IPS-20b (cell line): ENCODE measurements around the gene ZNHIT1.
A peak's percentile ranks its signal among the peaks of the same experiment; 100 is the strongest.

Experiments used
- H3K27ac ChIP-seq: one replicate; pipeline ENCODE4 v1.5.1; 2013; ENCODE audit warnings: low read length
- H3K27me3 ChIP-seq: 2 replicates; pipeline ENCODE4 v1.6.1; 2013; ENCODE audit warnings: mild to moderate bottlenecking, low read length, inconsistent platforms; ENCODE audit not compliant: insufficient read depth
- H3K36me3 ChIP-seq: 2 replicates; pipeline ENCODE4 v1.6.1; 2013; ENCODE audit warnings: low read depth, mild to moderate bottlenecking, inconsistent platforms, low read length, moderate library complexity; ENCODE audit not compliant: insufficient read depth
- H3K4me1 ChIP-seq: 2 replicates; pipeline ENCODE4 v1.6.1; 2013; ENCODE audit warnings: mild to moderate bottlenecking, control low read depth, inconsistent platforms, low read length, moderate library complexity; ENCODE audit not compliant: insufficient read depth
- H3K4me3 ChIP-seq: 2 replicates; pipeline ENCODE4 v1.5.1; 2013; ENCODE audit warnings: mild to moderate bottlenecking, low read length, inconsistent platforms
- H3K9ac ChIP-seq: 2 replicates; pipeline ENCODE4 v1.6.1; 2013; ENCODE audit warnings: low read depth, mild to moderate bottlenecking, inconsistent platforms, low read length, moderate library complexity
- H3K9me3 ChIP-seq: 2 replicates; pipeline ENCODE4 v1.6.1; 2013; ENCODE audit warnings: mild to moderate bottlenecking, low read depth, low read length, inconsistent platforms; ENCODE audit not compliant: insufficient read depth

The ZNHIT1 gene

DNA sequence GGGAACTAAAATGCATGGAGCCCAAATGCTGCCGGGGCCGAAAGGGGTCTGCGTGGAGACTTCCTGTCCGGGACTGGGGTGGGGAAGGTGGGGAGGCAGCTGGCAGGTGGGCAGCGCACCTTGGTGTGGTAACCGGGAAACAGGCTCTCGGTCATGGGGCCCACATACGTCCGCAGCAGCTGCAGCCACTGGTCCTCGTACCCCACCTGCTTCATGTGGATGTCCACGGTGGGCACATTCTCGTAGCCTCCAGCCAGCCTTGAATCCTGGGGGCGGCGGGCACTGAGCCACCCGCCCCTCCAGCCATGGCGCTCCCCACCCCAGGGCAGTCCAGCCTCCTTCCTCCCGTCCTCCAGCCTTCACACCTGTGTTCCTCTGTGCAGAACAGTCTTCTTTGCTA, 10.5 kb upstream of the ZNHIT1 start:
- Histone ChIP-seq H3K4me3 (no peak overlapping the region), H3K4me1 (no peaks in the 10 kb centered on the region), H3K27ac (no peak overlapping the region), H3K27me3 (peaks cover 14% of the 10 kb centered on the region; the same call in 1 of the 2 replicates), H3K9me3 (no peaks in the 10 kb centered on the region), H3K9ac (no peak overlapping the region), H3K36me3 (peaks cover 10% of the 10 kb centered on the region)

- peaks cover 10% of the 10 kb centered on the region for H3K36me3 ChIP-seq
Observed at GRCh38 chr7:101208794-101209193, 9.2 kb upstream of the ZNHIT1 start.

DNA sequence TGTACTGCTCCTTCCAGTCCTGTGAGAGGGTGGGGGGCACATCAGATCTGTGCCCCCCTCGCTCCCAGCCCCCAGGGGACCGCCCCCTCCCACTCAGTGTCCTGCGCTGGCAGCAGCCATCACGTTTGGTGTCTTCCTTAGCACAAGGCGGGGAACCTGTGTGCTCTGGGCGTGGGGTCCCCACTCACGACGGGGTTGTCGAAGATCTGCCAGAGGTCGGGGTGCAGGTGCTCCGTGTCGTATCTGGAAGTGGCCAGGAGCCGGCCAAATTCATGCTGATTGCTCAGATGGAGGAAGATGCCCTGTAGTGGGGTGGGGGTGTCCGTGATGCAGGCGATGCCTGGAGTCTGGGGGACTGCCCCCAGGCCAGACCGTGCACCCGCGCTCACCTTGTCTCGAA, 7.8 kb upstream of the ZNHIT1 start:
- Histone ChIP-seq H3K27me3 (no peaks in the 10 kb centered on the region), H3K36me3 (peaks cover 10% of the 10 kb centered on the region), H3K9me3 (no peaks in the 10 kb centered on the region), H3K27ac (no peak overlapping the region), H3K4me1 (no peaks in the 10 kb centered on the region), H3K9ac (no peak overlapping the region), H3K4me3 (no peak overlapping the region)

More at GRCh38 chr7:101208794-101209193, 9.2 kb upstream of the ZNHIT1 start:
- H3K4me1 ChIP-seq: no peaks in the 10 kb centered on the region
- no peak overlapping the region for H3K9ac ChIP-seq
- H3K27ac ChIP-seq: no peak overlapping the region
- no peak overlapping the region for H3K4me3 ChIP-seq
- no peaks in the 10 kb centered on the region for H3K9me3 ChIP-seq
- peaks cover 1% of the 10 kb centered on the region; the same call in 1 of the 2 replicates for H3K27me3 ChIP-seq

DNA sequence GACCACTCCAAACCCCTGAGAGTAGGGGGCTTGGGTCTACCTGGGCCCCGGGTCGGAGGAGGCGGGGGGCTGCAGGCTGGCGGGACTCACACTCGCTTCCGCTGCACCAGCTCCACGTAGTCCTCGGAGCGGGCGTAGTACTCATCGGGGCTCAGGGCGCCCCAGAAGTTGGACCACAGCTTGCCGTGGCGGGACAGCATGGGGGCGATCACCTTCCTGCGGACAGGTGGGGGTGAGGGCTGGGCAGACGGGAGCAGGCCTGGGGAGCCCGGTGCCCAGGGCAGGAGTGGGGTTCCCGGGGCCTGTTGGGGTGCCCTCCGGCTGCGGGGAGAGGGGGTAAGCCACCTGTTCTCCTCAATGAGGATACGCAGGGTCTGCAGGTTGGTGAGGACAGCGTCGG, 6.5 kb upstream of the ZNHIT1 start:
- H3K36me3 ChIP-seq: peaks cover 10% of the 10 kb centered on the region
- no peak overlapping the region for H3K9ac ChIP-seq
- no peak overlapping the region for H3K27ac ChIP-seq
- H3K4me3 ChIP-seq: no peak overlapping the region
- H3K4me1 ChIP-seq: no peaks in the 10 kb centered on the region; the same call in 1 of the 2 replicates
- peaks cover 3% of the 10 kb centered on the region; the same call in 1 of the 2 replicates for H3K27me3 ChIP-seq
- no peaks in the 10 kb centered on the region for H3K9me3 ChIP-seq

- no peaks in the 10 kb centered on the region for H3K9me3 ChIP-seq
- peaks cover 10% of the 10 kb centered on the region for H3K36me3 ChIP-seq
- H3K27ac ChIP-seq: no peak overlapping the region
- H3K27me3 ChIP-seq: peaks cover 5% of the 10 kb centered on the region; the same call in 1 of the 2 replicates
- no peak overlapping the region for H3K4me3 ChIP-seq
- H3K9ac ChIP-seq: no peak overlapping the region
- no peaks in the 10 kb centered on the region; the same call in 1 of the 2 replicates for H3K4me1 ChIP-seq
Observed at GRCh38 chr7:101212014-101212413, 6.0 kb upstream of the ZNHIT1 start.

GRCh38 chr7:101216001-101216859, 1.7 kb upstream of the ZNHIT1 start:
- Histone ChIP-seq H3K36me3 (no peaks in the 10 kb centered on the region; the same call in 1 of the 2 replicates), H3K9me3 (no peaks in the 10 kb centered on the region), H3K4me3 (peak overlapping the region; percentile 90), H3K27ac (no peak overlapping the region), H3K4me1 (no peaks in the 10 kb centered on the region; the same call in 1 of the 2 replicates), H3K9ac (peak overlapping the region; percentile 70; the same call in 1 of the 2 replicates), H3K27me3 (peaks cover 5% of the 10 kb centered on the region; the same call in 1 of the 2 replicates)

DNA sequence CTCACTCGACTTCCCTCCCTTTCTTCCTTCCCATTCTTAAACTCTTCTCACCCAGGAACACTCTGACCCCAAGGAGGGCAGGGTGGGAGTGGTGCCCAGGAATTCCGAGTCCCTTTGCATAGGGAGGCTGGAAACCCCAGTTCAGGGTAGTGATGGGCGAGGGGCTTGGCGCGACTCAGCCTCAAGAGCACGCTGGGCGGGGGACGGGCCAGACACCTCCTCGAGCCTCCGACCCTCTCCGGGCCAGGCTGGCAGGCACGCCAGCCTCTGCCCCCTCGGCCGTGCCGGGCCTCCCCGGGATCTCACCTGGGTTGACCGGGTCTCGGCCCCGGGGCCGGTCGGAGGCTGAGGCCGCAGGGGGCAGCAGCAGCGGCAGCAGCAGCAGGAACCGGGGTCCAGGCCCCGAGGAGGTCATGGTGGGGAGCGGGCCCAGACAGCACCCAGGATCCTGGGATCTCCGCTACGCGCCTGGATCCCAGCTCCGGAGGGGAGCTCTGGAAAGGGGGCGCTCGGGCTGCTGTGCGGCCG, 1.0 kb upstream of the ZNHIT1 start:
- peak overlapping the region; percentile 90 for H3K4me3 ChIP-seq
- no peaks in the 10 kb centered on the region for H3K36me3 ChIP-seq
- H3K27ac ChIP-seq: no peak overlapping the region
- H3K9ac ChIP-seq: peak overlapping the region; percentile 70; the same call in 1 of the 2 replicates
- H3K9me3 ChIP-seq: no peaks in the 10 kb centered on the region
- no peaks in the 10 kb centered on the region; the same call in 1 of the 2 replicates for H3K4me1 ChIP-seq
- H3K27me3 ChIP-seq: peaks cover 5% of the 10 kb centered on the region; the same call in 1 of the 2 replicates

- no peaks in the 10 kb centered on the region for H3K9me3 ChIP-seq
- no peaks in the 10 kb centered on the region; the same call in 1 of the 2 replicates for H3K4me1 ChIP-seq
- H3K27ac ChIP-seq: no peak overlapping the region
- H3K9ac ChIP-seq: peak overlapping the region; percentile 79
- peaks cover 3% of the 10 kb centered on the region; the same call in 1 of the 2 replicates for H3K36me3 ChIP-seq
- peaks cover 5% of the 10 kb centered on the region; the same call in 1 of the 2 replicates for H3K27me3 ChIP-seq
- H3K4me3 ChIP-seq: peak overlapping the region; percentile 90
Observed at GRCh38 chr7:101218236-101219125, 516 bp downstream of the ZNHIT1 start.

DNA sequence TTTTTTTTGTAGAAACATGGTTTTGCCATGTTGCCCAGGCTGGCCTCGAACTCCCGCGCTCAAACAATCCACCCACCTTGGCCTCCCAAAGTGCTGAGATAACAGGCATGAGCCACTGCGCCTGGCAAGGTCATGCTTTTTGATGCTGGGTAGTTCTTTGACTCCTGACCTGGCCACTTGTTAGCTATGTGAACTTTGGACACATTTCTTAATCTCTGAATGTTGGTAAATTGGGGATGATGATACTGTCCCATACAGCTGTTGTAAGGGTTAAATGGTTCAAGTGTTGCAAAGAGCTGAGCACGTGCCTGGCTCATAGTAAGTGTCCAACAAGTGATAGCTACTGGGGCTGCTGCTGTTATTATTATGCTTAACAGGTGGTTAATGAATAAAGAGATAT, 2.3 kb downstream of the ZNHIT1 start:
- H3K27ac ChIP-seq: no peak overlapping the region
- no peaks in the 10 kb centered on the region; the same call in 1 of the 2 replicates for H3K4me1 ChIP-seq
- peaks cover 16% of the 10 kb centered on the region for H3K36me3 ChIP-seq
- no peak overlapping the region for H3K4me3 ChIP-seq
- H3K27me3 ChIP-seq: peaks cover 5% of the 10 kb centered on the region; the same call in 1 of the 2 replicates
- H3K9me3 ChIP-seq: no peaks in the 10 kb centered on the region
- H3K9ac ChIP-seq: no peak overlapping the region

GRCh38 chr7:101222275-101222830, 4.4 kb downstream of the ZNHIT1 start:
- Histone ChIP-seq H3K4me1 (no peaks in the 10 kb centered on the region), H3K27ac (no peak overlapping the region), H3K9me3 (no peaks in the 10 kb centered on the region), H3K4me3 (no peak overlapping the region), H3K27me3 (no peaks in the 10 kb centered on the region), H3K9ac (no peak overlapping the region), H3K36me3 (peaks cover 20% of the 10 kb centered on the region)

DNA sequence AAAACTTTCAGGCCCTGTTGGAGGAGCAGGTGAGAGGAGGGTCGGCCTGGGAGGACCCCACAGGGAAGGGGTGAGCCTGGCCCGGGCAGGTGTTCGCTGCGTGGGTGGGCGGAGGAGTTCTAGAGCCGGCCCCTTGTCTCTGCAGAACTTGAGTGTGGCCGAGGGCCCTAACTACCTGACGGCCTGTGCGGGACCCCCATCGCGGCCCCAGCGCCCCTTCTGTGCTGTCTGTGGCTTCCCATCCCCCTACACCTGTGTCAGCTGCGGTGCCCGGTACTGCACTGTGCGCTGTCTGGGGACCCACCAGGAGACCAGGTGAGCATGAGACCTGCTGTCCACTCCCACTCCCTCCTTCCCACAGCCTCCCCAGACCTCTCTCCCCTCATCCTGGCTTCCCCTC, 5.6 kb downstream of the ZNHIT1 start:
- no peaks in the 10 kb centered on the region for H3K9me3 ChIP-seq
- H3K36me3 ChIP-seq: peaks cover 20% of the 10 kb centered on the region
- H3K9ac ChIP-seq: no peak overlapping the region
- no peak overlapping the region for H3K4me3 ChIP-seq
- H3K27ac ChIP-seq: no peak overlapping the region
- H3K27me3 ChIP-seq: no peaks in the 10 kb centered on the region
- no peaks in the 10 kb centered on the region for H3K4me1 ChIP-seq
